ENCODE data around the gene ZSCAN22.
A peak's percentile ranks its signal among the peaks of the same experiment; 100 is the strongest.

ZSCAN22 gene

DNA sequence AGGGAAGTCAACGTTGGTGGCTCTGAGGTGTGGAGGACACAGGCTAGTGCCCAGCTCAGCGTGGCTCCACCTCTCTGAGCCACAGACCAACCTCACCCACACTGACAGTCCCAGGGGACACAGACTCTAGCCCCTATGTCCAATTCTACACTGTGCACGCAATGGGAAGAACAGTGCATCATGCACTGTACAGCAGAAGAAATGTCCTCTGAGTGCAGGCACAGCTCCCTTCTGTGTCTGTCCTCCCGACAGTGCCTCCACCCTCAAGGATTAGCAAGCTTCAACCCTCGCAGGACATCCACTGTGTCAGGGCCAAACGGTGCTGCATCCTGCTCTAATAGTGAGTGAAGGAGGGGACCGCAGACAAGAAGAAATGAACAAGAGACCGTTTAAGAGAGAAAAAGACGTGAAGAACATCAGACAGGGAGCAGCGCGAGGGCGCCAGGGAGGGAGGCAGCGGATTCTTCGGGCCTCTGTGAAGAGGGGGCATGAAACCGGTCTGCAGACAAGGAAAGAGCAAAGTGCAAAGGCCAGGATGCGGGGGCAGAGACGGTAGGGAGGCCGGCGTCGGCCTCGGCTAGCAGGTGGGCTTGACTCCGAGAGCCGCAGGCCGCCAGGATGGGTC lies 53.4 kb downstream of the ZSCAN22 start:
- no peak for DNase-seq

DNA sequence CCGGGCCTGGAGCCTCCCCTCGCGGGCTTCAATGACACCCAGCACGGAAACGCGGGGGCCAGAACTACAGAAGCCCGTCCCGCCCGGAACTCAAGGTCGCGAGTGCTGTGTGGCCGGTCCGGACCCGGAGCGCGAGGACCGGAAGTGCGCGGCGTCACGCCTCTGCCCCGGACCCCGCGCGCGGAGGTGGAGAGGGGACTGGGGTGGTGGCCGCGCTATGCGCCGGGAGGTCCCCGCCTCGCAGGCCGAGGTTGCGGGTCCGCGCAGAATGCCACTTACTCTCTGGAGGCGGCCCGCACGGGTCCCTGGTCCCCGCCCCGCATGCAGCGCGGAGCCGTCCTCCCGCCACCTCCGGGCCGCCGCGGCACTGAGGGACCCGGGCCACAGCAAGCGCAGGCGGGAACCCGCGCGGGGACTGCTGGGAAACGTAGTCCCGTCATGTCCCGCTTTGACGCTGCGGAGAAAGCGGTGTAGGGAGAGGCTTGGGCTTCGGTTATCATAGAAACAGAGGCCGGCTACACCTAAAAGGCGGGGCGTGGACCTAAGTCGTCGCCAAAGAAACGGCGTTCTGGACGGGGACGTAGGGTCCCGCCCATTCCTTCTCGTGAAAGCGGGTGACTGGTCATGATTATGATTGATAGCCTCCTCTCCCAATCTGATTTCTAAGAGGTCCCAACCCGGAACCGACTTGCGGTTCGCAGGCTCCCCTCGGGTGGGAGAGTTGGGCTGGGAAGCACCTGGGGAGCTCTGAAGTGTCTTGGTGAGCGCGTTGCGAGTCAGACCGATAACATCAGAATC lies 54.1 kb downstream of the ZSCAN22 start, which contains the start of gene ZNF837:
Gene ZNF837 (minus strand): TSS at position 369 of the 798 bp plus-strand sequence. CDS start 11,698 bp downstream, outside the sequence.
- DNase-seq: peak; percentile 99

GRCh38 chr19:58381460-58382212 lies 54.8 kb downstream of the ZSCAN22 start:
- no peak for DNase-seq

GRCh38 chr19:58382997-58383603 lies 56.3 kb downstream of the ZSCAN22 start:
- DNase-seq: no peak

DNA sequence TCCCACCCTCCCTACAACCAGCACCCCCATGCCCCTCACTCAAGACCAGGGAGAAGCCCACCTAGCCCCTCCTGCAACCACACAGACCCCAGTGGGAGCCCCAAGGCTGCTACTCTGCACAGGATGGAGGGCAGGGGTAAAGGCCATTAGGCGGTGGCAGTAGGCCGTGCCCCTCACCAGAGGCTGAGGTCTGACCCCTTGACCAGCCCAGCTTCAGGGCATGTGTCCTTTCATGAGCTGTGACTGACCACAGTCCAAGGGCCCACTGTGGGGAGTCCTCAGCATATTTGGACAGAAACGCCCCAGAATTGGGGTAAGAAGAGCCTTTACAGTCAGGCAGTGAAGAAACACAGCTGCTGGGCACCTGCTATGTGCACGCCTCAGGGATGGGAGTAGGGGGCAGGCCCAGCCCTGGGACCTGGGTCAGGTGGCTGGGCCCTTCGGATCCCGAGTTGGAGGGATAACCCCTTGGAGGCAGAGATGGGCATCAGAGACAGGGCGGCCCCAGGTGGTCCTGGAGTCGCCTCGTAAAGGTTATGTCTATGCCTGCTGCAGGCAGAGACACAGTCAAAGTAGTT lies 58.6 kb downstream of the ZSCAN22 start:
- DNase-seq: no peak

DNA sequence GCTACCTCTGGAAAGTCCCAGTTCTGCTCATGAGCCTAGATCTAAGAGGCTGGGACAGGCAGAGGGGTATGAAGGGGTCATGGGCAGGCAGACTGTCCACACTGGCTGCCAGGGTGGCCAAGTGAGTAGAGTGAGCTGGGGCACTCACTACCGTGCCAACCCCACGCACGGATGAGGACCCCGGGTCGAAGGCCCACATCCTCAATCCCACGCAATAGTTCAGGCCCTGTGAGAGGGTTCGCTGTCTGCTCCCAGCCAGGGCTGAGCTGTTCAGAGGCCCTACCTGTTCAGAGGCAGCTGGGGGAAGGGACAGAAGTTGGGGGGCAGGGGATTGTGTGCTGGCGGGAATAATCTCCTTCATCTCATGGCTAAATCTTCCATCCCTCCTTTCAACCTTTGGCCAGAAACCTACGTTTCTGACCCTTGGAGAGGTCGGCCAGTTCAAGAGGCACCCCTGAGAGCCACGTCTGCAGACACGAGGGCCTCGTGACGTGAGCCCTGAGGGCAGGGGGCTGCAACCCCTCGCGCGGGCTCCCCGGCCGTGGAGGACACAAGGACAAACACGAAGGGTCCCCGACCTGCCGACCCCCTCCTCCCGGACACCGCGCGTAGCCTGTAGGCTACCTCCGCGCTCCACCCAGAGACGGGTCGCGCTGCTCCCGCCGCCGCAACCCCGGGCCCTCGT lies 59.2 kb downstream of the ZSCAN22 start:
- no peak for DNase-seq

GRCh38 chr19:58386576-58387337 lies 60.0 kb downstream of the ZSCAN22 start, which contains the start of gene RPS5:
Gene RPS5, plus strand, starts transcription at chr19:58387269. Its CDS starts 869 bp downstream, at chr19:58388138.
- peak; percentile 97 for DNase-seq

DNA sequence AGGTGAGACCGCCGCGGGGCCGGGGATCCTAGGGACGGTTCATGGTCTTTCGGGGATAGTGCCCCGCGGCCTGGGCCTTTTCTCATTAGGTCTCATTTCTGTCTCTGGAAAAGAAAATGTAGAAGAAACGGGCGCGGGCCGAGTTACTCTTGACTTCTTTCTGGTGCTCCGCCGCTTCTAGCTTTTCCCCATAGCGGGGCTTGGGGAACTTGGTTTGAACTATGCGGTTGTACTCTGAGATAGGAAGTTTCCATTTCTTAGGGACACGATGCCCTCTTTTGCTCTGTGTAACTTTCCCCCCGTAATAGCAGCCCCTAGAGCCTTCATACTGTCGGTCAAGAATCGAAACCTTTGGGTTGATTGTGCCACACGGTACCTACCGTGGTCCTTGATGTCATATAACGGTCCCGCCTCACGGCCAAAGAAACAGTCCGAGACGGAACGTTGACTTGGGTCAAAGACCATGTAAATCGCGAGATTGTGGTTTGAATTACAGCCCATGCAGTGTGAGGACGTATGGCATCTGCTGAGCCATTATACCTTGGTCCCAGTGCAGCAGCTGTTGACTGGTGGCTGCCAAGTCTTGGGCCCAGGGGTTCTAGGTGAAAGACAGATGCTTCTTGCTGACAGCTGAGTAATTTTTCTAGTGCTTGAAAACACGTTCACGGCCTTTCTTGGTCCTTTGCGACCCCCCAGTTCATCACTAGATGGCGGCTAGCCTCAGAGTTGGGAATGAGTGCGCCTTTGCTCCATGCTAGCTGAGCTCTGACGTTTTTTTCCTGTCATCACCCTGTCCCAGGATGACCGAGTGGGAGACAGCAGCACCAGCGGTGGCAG lies 60.8 kb downstream of the ZSCAN22 start:
- DNase-seq: no peak

DNA sequence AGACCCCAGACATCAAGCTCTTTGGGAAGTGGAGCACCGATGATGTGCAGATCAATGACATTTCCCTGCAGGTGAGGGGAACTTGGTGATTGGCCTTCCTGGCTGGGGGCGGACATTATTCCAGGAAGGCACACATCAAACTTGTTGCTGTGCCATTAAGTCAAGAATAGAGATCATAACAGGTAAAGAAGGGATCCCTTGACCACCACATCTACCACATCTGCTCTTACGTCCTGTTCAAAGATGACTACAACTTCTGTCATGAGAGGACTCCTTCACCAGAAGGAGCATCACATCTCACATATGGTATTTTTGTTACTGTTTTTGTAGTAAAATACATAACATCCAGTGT lies 61.4 kb downstream of the ZSCAN22 start:
- DNase-seq: no peak
